GM18861 (cell line): ENCODE data around the gene CHN2.

Source experiments
- ATAC-seq: cut with Tn5 transposase; IDR thresholded peaks from one replicate; pipeline ENCODE4 v1.9.1; 2021; ENCODE audit not compliant: unreplicated experiment

CHN2 gene

GRCh38 chr7:29304756-29305155 lies 110.2 kb downstream of the CHN2 start:
- no peak for ATAC-seq

GRCh38 chr7:29306319-29306991 lies 111.9 kb downstream of the CHN2 start:
- ATAC-seq, result no peak

GRCh38 chr7:29308424-29308823 lies 113.8 kb downstream of the CHN2 start:
- ATAC-seq, result no peak

GRCh38 chr7:29309041-29309854 lies 114.7 kb downstream of the CHN2 start:
- ATAC-seq, result no peak

DNA sequence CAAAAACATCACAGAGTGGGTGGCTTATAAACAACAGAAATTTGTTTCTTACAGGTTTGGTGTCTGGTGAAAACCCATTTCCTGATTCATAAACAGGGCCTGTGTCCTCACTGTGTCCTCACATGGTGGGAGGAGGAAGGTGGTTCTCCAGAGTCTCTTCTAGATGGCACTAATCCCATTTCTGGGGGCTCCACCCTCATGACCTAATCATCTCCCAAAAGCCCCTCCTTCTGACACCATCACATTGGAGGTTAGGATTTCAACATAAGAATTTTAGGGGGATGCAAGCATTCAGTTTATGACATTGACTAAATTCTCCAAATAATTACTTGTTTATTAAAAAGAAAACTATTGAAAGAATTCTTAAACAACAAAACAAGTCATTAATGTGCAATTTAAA lies 116.0 kb downstream of the CHN2 start:
- ATAC-seq, result no peak

DNA sequence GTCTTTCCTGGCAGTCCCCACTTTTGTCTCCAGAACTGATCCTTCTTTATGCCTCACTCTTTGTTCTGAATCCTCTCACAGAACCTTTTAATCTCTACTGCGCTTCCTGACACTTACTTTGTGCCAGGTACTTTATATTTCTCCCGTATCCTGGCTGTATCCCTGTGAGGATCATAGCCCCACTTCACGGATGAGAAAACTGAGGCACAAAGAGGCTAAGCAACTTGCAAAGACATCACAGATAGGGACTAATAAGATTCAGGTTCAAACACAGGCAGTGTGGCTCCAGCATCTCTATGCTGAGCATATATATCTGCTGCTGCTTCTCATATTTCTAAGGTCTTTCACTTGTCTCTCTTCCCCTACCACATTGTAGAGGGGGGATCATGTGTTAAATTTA lies 116.7 kb downstream of the CHN2 start:
- no peak for ATAC-seq

- no peak for ATAC-seq
These were observed 119.6 kb downstream of the CHN2 start for GRCh38 chr7:29314148-29314547.

GRCh38 chr7:29315122-29315891 lies 120.7 kb downstream of the CHN2 start:
- no peak for ATAC-seq

DNA sequence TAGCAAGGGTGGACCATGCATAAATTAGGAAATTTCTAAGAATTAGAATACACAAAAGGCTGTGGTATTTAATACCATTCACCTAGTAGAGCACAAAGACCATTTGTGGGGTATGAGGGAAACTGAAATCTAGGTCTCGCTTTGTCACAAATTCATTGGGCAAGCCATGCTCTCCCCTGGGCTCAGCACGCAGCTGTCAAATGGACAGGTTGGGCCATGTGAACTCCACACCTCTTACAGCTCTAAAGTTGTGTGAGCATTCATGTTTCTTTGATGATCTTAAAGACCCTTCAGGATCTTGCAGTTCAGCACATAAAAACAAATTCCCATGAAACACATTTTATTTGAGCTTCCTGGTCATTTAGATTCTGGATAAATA lies 121.3 kb downstream of the CHN2 start:
- no peak for ATAC-seq

- ATAC-seq, result no peak
These were observed 122.4 kb downstream of the CHN2 start for GRCh38 chr7:29316926-29317325.

GRCh38 chr7:29318853-29319718 lies 124.5 kb downstream of the CHN2 start:
- no peak for ATAC-seq

GRCh38 chr7:29319719-29320521 lies 125.3 kb downstream of the CHN2 start:
- no peak for ATAC-seq

- no peak for ATAC-seq
These were observed 126.0 kb downstream of the CHN2 start for GRCh38 chr7:29320577-29320976.

DNA sequence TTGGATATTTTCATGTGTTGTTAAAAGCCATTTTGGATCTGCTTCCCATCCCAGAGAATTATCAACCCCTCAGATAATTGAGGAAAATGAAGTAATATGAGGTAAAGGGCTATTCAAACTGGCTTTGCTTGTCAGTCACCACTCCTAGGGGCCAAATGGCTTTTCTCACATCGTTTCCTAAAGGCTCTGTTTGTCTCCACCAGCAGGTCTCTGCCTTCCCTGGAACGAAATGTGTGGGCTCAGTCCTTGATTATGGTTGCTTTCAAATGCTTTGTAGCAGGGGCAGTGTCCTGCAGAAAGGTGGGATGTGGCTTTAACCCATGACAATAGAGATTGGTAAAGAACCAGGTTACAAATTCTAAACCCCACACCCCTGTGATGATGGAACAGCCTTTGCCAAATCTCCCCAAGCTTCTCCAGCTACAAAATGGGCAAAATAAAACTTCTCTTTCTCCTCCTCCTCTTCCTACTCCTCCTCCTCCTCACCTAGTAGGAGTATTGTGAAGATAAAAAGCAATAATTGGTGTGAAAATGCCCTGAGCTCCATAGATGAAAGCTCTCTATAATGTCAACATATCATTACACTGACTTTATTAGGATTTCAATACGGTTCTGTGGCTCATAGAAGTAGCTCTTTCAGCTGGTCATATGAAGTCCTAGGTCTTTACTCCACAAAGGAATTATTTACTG lies 127.6 kb downstream of the CHN2 start:
- ATAC-seq, result no peak

DNA sequence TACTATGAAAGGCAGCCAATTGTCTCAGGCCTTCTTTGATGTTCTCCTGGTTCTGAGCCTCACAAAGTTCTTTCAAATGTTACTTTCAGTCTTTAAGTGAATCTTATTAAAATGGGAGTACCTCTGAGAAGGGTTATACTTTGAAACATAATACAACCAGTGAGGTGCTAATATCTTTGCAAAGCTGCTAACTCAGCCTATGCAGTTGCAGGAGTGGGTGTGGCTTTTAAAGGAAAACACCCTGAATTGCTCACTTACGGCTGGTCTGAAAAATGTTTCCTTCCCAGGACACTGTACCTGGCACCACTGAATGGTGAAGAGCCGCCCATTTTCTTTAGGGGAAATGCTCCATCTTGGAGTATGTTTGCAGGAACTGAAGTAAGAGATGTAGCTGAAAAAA lies 130.9 kb downstream of the CHN2 start:
- ATAC-seq, result no peak

DNA sequence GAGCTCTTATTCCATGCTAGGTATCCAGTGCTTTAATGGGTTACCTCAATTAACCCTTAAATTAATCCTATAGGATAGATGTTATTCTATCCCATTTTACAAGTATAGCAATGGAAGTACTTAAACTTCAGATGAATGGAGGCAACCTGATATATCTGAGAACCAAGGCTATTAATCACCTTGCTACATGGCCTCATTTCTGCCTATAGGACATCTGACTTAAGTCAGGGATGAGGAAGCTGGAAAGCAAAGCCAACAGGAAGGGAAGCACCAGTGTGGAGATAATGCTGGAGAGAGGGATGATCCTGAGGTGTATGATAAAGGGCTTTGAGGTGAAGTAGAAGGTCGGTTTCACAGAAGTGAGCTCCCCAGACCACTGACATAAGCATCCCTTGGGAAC lies 132.3 kb downstream of the CHN2 start:
- ATAC-seq, result no peak

GRCh38 chr7:29327455-29327854 lies 132.9 kb downstream of the CHN2 start:
- no peak for ATAC-seq

GRCh38 chr7:29328045-29328444 lies 133.5 kb downstream of the CHN2 start:
- no peak for ATAC-seq

GRCh38 chr7:29328811-29329210 lies 134.2 kb downstream of the CHN2 start:
- ATAC-seq, result no peak

DNA sequence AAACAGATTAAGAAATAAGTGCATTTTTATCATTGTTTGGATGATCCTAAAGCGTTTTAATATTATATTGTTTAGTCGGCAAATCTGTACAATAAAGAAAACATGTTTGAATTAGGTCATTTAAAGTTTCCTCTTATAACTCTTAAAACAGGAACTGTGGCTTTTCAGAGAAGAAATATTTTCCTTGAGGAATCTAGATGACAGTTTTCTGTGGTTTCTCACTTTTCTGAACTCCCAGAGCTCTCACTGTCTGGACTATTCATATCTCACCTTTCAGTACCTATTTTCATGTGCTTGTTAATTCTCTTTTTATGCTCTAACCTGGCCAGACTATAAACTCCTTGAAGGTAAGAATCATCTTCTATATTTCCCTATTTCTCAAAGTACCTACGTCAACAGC lies 135.1 kb downstream of the CHN2 start:
- no peak for ATAC-seq
